ENCODE measurements around the gene ARMC5. TPM values are rescaled to one million over a fixed set of nuclear protein-coding genes. Genes with fewer than 3 reads are reported as not detected.

ARMC5 gene
- polyA plus RNA-seq, 1 donor from 2014 or later: 27.6 TPM

- Histone ChIP-seq H4K20me1 (ENCODE audit: insufficient read depth) (no peaks in the 10 kb centered on the region), H2AFZ (ENCODE audit: low read depth, low read length) (no peak overlapping the region), H3K27ac (ENCODE audit: low read length) (no peak overlapping the region), H3K79me2 (replicated peaks; ENCODE audit: insufficient read depth, low read length) (no peaks in the 10 kb centered on the region), H3F3A (ENCODE audit: insufficient read depth, low read length, poor library complexity, severe bottlenecking) (no peaks in the 10 kb centered on the region), H3K36me3 (ENCODE audit: insufficient read depth, low read length) (no peaks in the 10 kb centered on the region), H3K27me3 (ENCODE audit: insufficient read depth, low read depth, low read length) (peaks cover 17% of the 10 kb centered on the region), H3K9me3 (ENCODE audit: low read length) (no peaks in the 10 kb centered on the region), H3K4me3 (ENCODE audit: low read length) (no peak overlapping the region), H3K9me2 (ENCODE audit: insufficient read depth, low read length) (no peaks in the 10 kb centered on the region), H3K4me2 (ENCODE audit: low read length) (no peak overlapping the region), H3K9ac (ENCODE audit: low read length) (no peak overlapping the region)
- no peak for TF ChIP-seq MXI1 (conservative IDR thresholded peaks at IDR 0.05; ENCODE audit: poor library complexity, severe bottlenecking)
- no peak for TF ChIP-seq TAF1 (IDR thresholded peaks at IDR 0.05; ENCODE audit: low read depth)
- TF ChIP-seq SMC3 (conservative IDR thresholded peaks at IDR 0.05; ENCODE audit: poor library complexity): no peak
- no peak for TF ChIP-seq CTCF (IDR thresholded peaks at IDR 0.05; ENCODE audit: poor library complexity, severe bottlenecking)
- TF ChIP-seq POLR2AphosphoS5 (IDR thresholded peaks at IDR 0.05): no peak
Measured at GRCh38 chr16:31467858-31468257, 8.6 kb downstream of the ARMC5 start.

GRCh38 chr16:31470615-31471014 is 11.3 kb downstream of the ARMC5 start:
- no peaks in the 10 kb centered on the region for H3K36me3 ChIP-seq (ENCODE audit: insufficient read depth, low read length)
- H3K9me3 ChIP-seq (ENCODE audit: low read length): no peaks in the 10 kb centered on the region
- H2AFZ ChIP-seq (ENCODE audit: low read depth, low read length): no peak overlapping the region
- H4K20me1 ChIP-seq (ENCODE audit: insufficient read depth): no peaks in the 10 kb centered on the region
- no peak overlapping the region for H3K27ac ChIP-seq (ENCODE audit: low read length)
- no peaks in the 10 kb centered on the region for H3F3A ChIP-seq (ENCODE audit: insufficient read depth, low read length, poor library complexity, severe bottlenecking)
- H3K9me2 ChIP-seq (ENCODE audit: insufficient read depth, low read length): no peaks in the 10 kb centered on the region
- no peak overlapping the region for H3K4me2 ChIP-seq (ENCODE audit: low read length)
- no peak overlapping the region for H3K9ac ChIP-seq (ENCODE audit: low read length)
- no peak for TF ChIP-seq EP300 (conservative IDR thresholded peaks at IDR 0.05; ENCODE audit: poor library complexity, severe bottlenecking)
- TF ChIP-seq CTCF (IDR thresholded peaks at IDR 0.05; ENCODE audit: poor library complexity, severe bottlenecking): no peak
- TF ChIP-seq POLR2AphosphoS5 (IDR thresholded peaks at IDR 0.05): no peak
- no peak for TF ChIP-seq REST (IDR thresholded peaks at IDR 0.05; ENCODE audit: borderline replicate concordance)
- TF ChIP-seq SMC3 (conservative IDR thresholded peaks at IDR 0.05; ENCODE audit: poor library complexity): no peak
- TF ChIP-seq RAD21 (conservative IDR thresholded peaks at IDR 0.05): no peak
- no peak for TF ChIP-seq TAF1 (IDR thresholded peaks at IDR 0.05; ENCODE audit: low read depth)
- TF ChIP-seq EZH2 (IDR thresholded peaks at IDR 0.05; ENCODE audit: borderline replicate concordance, insufficient read depth, low read length, poor library complexity, severe bottlenecking): no peak
- TF ChIP-seq MXI1 (conservative IDR thresholded peaks at IDR 0.05; ENCODE audit: poor library complexity, severe bottlenecking): no peak
- H3K79me2 ChIP-seq (replicated peaks; ENCODE audit: insufficient read depth, low read length): no peaks in the 10 kb centered on the region
- H3K27me3 ChIP-seq (ENCODE audit: insufficient read depth, low read depth, low read length): peaks cover 44% of the 10 kb centered on the region
- no peak overlapping the region for H3K4me3 ChIP-seq (ENCODE audit: low read length)

Measured in neural cell (in vitro differentiated cells).